Measurements from ENCODE around the gene TXNDC12. TPM values are rescaled to one million over a fixed set of nuclear protein-coding genes. Genes with fewer than 3 reads are reported as not detected.

Gene TXNDC12
- total RNA-seq, 2 donors from 2014 or later, result 51.7 to 68.1 TPM

DNA sequence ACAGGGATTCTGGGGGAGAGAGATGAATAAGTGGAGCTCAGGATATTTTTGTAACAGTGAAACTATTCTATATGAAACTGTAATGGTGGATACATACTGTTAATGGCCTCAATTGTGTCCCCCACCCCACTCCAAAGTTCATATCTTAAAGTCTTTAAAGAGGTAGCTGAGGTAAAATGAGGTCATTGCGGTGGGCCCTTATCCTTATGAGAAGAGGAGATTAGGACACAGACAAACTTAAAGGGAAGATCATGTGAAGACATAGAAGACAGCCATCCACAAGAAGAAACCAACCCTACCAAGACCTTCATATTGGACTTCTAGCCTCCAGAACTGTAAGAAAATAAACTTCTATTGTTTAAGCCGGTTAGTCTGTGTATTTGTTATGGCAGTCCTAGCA is 9.8 kb downstream of the TXNDC12 start:
- no peaks in the 10 kb centered on the region for H3K27me3 ChIP-seq
- no peaks in the 10 kb centered on the region for H3K9me3 ChIP-seq
- intact Hi-C loops (cut with DNase I), result no loop called here
- H3K4me3 ChIP-seq, result no peak overlapping the region
- no peaks in the 10 kb centered on the region for H3K36me3 ChIP-seq
- H3K4me1 ChIP-seq, result no peaks in the 10 kb centered on the region
- DNase-seq, result no peak
- H3K27ac ChIP-seq, result no peak overlapping the region
- H3K9ac ChIP-seq (ENCODE audit: low read depth in 2 of 2, low read length in 2 of 2), result no peak overlapping the region
- TF ChIP-seq, protein P1, sequence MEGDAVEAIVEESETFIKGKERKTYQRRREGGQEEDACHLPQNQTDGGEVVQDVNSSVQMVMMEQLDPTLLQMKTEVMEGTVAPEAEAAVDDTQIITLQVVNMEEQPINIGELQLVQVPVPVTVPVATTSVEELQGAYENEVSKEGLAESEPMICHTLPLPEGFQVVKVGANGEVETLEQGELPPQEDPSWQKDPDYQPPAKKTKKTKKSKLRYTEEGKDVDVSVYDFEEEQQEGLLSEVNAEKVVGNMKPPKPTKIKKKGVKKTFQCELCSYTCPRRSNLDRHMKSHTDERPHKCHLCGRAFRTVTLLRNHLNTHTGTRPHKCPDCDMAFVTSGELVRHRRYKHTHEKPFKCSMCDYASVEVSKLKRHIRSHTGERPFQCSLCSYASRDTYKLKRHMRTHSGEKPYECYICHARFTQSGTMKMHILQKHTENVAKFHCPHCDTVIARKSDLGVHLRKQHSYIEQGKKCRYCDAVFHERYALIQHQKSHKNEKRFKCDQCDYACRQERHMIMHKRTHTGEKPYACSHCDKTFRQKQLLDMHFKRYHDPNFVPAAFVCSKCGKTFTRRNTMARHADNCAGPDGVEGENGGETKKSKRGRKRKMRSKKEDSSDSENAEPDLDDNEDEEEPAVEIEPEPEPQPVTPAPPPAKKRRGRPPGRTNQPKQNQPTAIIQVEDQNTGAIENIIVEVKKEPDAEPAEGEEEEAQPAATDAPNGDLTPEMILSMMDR (IDR thresholded peaks at IDR 0.05), result no peak

DNA sequence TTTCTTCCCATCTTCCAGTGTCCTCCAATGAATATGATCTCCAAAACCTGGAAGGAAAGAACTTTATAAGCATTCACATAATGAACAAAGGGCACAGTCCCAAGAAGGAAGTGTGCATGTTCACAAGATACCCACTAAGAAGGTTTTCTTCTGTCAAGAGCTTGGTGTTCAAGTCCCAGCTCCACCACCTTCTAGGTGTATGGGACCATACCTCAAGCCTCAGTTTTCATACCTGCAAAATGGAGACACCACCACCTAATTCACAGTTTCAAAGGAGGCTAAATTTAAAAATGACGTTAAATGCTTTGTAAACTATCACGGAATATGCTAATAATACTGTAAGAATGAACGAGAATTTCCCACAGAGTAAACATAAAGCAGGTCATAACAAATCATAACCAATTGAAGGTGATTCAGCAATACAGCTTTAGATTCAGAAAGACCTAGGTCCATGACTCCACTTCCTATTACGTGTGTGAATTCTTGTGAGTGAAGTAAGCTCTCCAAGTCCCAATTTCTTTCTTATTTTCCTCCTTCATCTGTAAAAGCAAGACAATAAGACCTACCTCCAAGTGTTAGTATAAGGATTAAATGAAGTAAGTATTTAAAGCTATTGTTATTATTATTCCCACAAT is 13.3 kb downstream of the TXNDC12 start:
- no peak for DNase-seq
- no peak overlapping the region for H3K4me3 ChIP-seq
- H3K9me3 ChIP-seq, result no peaks in the 10 kb centered on the region
- H3K4me1 ChIP-seq, result no peaks in the 10 kb centered on the region
- H3K27me3 ChIP-seq, result no peaks in the 10 kb centered on the region
- no peaks in the 10 kb centered on the region for H3K36me3 ChIP-seq
- intact Hi-C loops (cut with DNase I), result no loop called here
- no peak overlapping the region for H3K9ac ChIP-seq (ENCODE audit: low read depth in 2 of 2, low read length in 2 of 2)
- no peak overlapping the region for H3K27ac ChIP-seq
- TF ChIP-seq, protein P1 (IDR thresholded peaks at IDR 0.05), result no peak

DNA sequence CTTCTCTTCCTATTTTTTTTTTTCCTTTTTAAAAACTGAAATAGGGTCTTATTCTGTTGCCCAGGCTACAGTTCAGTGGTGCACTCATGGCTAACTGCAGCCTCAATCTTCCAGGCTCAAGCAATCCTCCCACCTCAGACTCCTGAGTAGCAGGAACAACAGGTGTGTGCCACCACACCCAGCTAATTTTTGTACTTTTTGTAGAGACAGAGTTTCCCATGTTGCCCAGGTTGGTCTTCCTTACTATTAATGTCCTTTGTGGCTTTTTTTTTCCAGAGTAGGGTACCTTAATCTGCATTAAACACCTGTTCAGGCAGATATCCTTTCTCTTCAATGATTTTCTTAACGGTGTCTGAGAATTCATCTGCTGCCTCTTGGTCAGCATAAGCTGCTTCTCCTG is 17.1 kb downstream of the TXNDC12 start:
- Histone ChIP-seq H3K27me3 (no peaks in the 10 kb centered on the region), H3K4me3 (no peak overlapping the region), H3K4me1 (no peaks in the 10 kb centered on the region), H3K9ac (ENCODE audit: low read depth in 2 of 2, low read length in 2 of 2) (no peak overlapping the region), H3K9me3 (no peaks in the 10 kb centered on the region), H3K36me3 (no peaks in the 10 kb centered on the region), H3K27ac (no peak overlapping the region)
- TF ChIP-seq, protein P1 (IDR thresholded peaks at IDR 0.05), result no peak
- DNase-seq, result no peak
- intact Hi-C loops (cut with DNase I), result no loop called here

DNA sequence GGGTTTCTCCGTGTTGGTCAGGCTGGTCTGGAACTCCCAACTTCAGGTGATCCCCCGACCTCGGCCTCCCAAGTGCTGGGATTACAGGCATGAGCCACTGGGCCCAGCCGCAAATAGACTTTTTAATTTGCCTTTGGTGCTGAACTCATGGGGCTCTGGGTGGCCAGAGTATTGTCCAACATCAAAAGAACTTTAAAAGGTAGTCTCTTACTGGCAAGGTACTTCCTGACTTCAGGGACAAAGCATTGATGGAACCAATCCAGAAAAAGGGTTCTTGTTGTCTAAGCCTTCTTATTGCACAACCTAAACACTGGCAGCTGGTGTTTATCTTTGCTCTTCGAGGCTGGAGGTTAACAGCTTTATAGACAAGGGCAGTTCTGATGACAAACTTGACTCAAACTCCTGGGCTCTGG is 17.6 kb downstream of the TXNDC12 start:
- no peaks in the 10 kb centered on the region for H3K36me3 ChIP-seq
- H3K27me3 ChIP-seq, result no peaks in the 10 kb centered on the region
- H3K9me3 ChIP-seq, result no peaks in the 10 kb centered on the region
- no peak overlapping the region for H3K27ac ChIP-seq
- peak; percentile 44 for DNase-seq
- no peak overlapping the region for H3K4me3 ChIP-seq
- TF ChIP-seq, protein P1 (IDR thresholded peaks at IDR 0.05), result no peak
- intact Hi-C loops (cut with DNase I), result no loop called here
- H3K9ac ChIP-seq (ENCODE audit: low read depth in 2 of 2, low read length in 2 of 2), result no peak overlapping the region
- H3K4me1 ChIP-seq, result no peaks in the 10 kb centered on the region

DNA sequence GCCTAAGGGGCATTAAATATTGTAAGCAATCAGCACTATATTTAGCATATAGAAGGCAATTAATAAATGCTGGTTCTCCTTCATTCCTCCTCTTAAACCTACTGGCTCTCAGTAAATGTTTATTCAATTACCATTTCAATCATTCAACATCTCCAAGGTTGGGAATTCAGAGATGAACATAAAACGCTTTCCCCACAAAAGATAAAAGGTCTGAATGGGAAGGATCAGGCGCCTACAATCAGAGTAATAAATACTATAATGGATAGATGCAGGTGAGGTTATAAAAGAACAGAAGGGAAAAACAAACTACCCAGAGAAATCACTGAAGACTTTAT is 21.0 kb downstream of the TXNDC12 start:
- no peaks in the 10 kb centered on the region for H3K36me3 ChIP-seq
- TF ChIP-seq, protein P1 (IDR thresholded peaks at IDR 0.05), result no peak
- H3K4me1 ChIP-seq, result peaks cover 6% of the 10 kb centered on the region
- H3K27me3 ChIP-seq, result no peaks in the 10 kb centered on the region
- H3K4me3 ChIP-seq, result no peak overlapping the region
- peak overlapping the region; percentile 84 for H3K27ac ChIP-seq
- DNase-seq, result no peak
- intact Hi-C loops (cut with DNase I), result no loop called here
- no peak overlapping the region for H3K9ac ChIP-seq (ENCODE audit: low read depth in 2 of 2, low read length in 2 of 2)
- no peaks in the 10 kb centered on the region for H3K9me3 ChIP-seq
